Nephron (organoid): ENCODE data around the gene PTCD1.

Source experiments
- H3K27ac Mint-ChIP-seq, 3 experiments: 2 replicates each; pipeline ENCODE4 v1.8.0; 2020; ENCODE audit warnings: mixed read lengths in 3 of 3, mild to moderate bottlenecking in 2 of 3, moderate library complexity in 1 of 3
- H3K27me3 Mint-ChIP-seq: 2 replicates; pipeline ENCODE4 v1.8.0; 2021; ENCODE audit warnings: low read depth, mild to moderate bottlenecking, moderate library complexity, mixed read lengths
- H3K36me3 Mint-ChIP-seq: 2 replicates; pipeline ENCODE4 v1.8.0; 2020; ENCODE audit warnings: low read depth, mixed read lengths
- H3K4me1 Mint-ChIP-seq: 2 replicates; pipeline ENCODE4 v1.8.0; 2020; ENCODE audit warnings: mixed read lengths
- H3K4me3 Mint-ChIP-seq, 3 experiments: 2 replicates each; pipeline ENCODE4 v1.8.0; 2020; ENCODE audit warnings: mild to moderate bottlenecking in 3 of 3, mixed read lengths in 3 of 3, moderate library complexity in 2 of 3
- H3K9me3 Mint-ChIP-seq: 2 replicates; pipeline ENCODE4 v1.8.0; 2020; ENCODE audit warnings: mixed read lengths
- CTCF ChIP-seq, 3 experiments: fragments of 200-600 bp; sonication (generic); IDR thresholded peaks; one replicate each; pipeline ENCODE4 v1.5.0; 2021; ENCODE audit warnings: antibody characterized with exemption in 3 of 3; ENCODE audit not compliant: unreplicated experiment in 3 of 3

Gene PTCD1

GRCh38 chr7:99409192-99409572 lies 29.4 kb downstream of the PTCD1 start:
- Mint-ChIP-seq H3K27ac (peak overlapping the region; percentile 98 to 100 (median 100)), H3K27me3 (no peaks in the 10 kb centered on the region)
- no peak for TF ChIP-seq CTCF (IDR thresholded peaks at IDR 0.05; ENCODE audit: unreplicated experiment in 3 of 3)

GRCh38 chr7:99408379-99409191 lies 30.0 kb downstream of the PTCD1 start, which contains the start of the genes BUD31 and PDAP1:
TSS of gene BUD31 (plus strand) at chr7:99408969. CDS start at chr7:99411093, 2,124 bp downstream.
TSS of gene PDAP1 (minus strand) at chr7:99408597. CDS start at chr7:99408548, 49 bp downstream.
- TF ChIP-seq CTCF (IDR thresholded peaks at IDR 0.05; ENCODE audit: unreplicated experiment in 3 of 3), result no peak
- Mint-ChIP-seq H3K27me3 (no peaks in the 10 kb centered on the region), H3K4me3 (peak within 1 kb of the TSS; percentile 95 to 99 (median 99)), H3K36me3 (peaks cover 38% of the 10 kb centered on the region), H3K9me3 (no peaks in the 10 kb centered on the region), H3K4me1 (peaks cover 32% of the 10 kb centered on the region), H3K27ac (peak within 1 kb of the TSS; percentile 98 to 100 (median 100))

More at GRCh38 chr7:99409192-99409572, 29.4 kb downstream of the PTCD1 start:
- Mint-ChIP-seq H3K4me3 (peak overlapping the region; percentile 95 to 99 (median 99)), H3K9me3 (no peaks in the 10 kb centered on the region), H3K4me1 (peaks cover 28% of the 10 kb centered on the region), H3K36me3 (peaks cover 33% of the 10 kb centered on the region)

GRCh38 chr7:99407872-99408378 lies 30.7 kb downstream of the PTCD1 start:
- H3K27me3 Mint-ChIP-seq, result no peaks in the 10 kb centered on the region
- TF ChIP-seq CTCF (IDR thresholded peaks at IDR 0.05; ENCODE audit: unreplicated experiment in 3 of 3), result no peak
- no peaks in the 10 kb centered on the region for H3K9me3 Mint-ChIP-seq
- H3K4me1 Mint-ChIP-seq, result peaks cover 32% of the 10 kb centered on the region
- peaks cover 39% of the 10 kb centered on the region for H3K36me3 Mint-ChIP-seq
- H3K27ac Mint-ChIP-seq, result peak overlapping the region; percentile 98 to 100 (median 100)
- peak overlapping the region; percentile 95 to 99 (median 99) for H3K4me3 Mint-ChIP-seq

GRCh38 chr7:99406557-99406956 lies 32.0 kb downstream of the PTCD1 start:
- Mint-ChIP-seq H3K36me3 (peaks cover 36% of the 10 kb centered on the region), H3K4me1 (peaks cover 32% of the 10 kb centered on the region), H3K9me3 (no peaks in the 10 kb centered on the region), H3K27ac (peak overlapping the region in 1 of 3 experiments; percentile 98), H3K4me3 (peak overlapping the region; percentile 95 to 99 (median 99)), H3K27me3 (no peaks in the 10 kb centered on the region)
- no peak for TF ChIP-seq CTCF (IDR thresholded peaks at IDR 0.05; ENCODE audit: unreplicated experiment in 3 of 3)

- Mint-ChIP-seq H3K4me3 (peak overlapping the region in 1 of 3 experiments; percentile 53), H3K9me3 (no peaks in the 10 kb centered on the region), H3K4me1 (peaks cover 26% of the 10 kb centered on the region), H3K27ac (no peak overlapping the region), H3K36me3 (peaks cover 41% of the 10 kb centered on the region), H3K27me3 (no peaks in the 10 kb centered on the region)
- TF ChIP-seq CTCF (IDR thresholded peaks at IDR 0.05; ENCODE audit: unreplicated experiment in 3 of 3), result no peak
Measured at GRCh38 chr7:99404977-99405320, 33.6 kb downstream of the PTCD1 start.
